NCI-H2107 treated with DMSO at 0.1 percent for 48 hours (cell line): ENCODE results near the gene XRN2.

ENCODE experiments used
- DNase-seq: peaks from one replicate; lab custom pipeline; 2025; ENCODE audit not compliant: unreplicated experiment; lab: John Stamatoyannopoulos, UW

Gene XRN2

GRCh38 chr20:21303061-21303871 lies at the start of gene XRN2:
Gene XRN2, plus strand, starts transcription at chr20:21303331. Its CDS starts 68 bp downstream, at chr20:21303399.
- peak; percentile 42 for DNase-seq

GRCh38 chr20:21257192-21257591 lies 45.9 kb upstream of the XRN2 start:
- DNase-seq: no peak

- DNase-seq: no peak
Measured at GRCh38 chr20:21258411-21258810, 44.7 kb upstream of the XRN2 start.

GRCh38 chr20:21259346-21259745 lies 43.8 kb upstream of the XRN2 start:
- DNase-seq: no peak

GRCh38 chr20:21262812-21263211 lies 40.3 kb upstream of the XRN2 start:
- no peak for DNase-seq

- peak; percentile 21 for DNase-seq
Measured at GRCh38 chr20:21265261-21266190, 37.6 kb upstream of the XRN2 start.

- DNase-seq: no peak
Measured at GRCh38 chr20:21266191-21266536, 37.0 kb upstream of the XRN2 start.

GRCh38 chr20:21269772-21270171 lies 33.4 kb upstream of the XRN2 start:
- DNase-seq: no peak

GRCh38 chr20:21270806-21271205 lies 32.3 kb upstream of the XRN2 start:
- no peak for DNase-seq

- no peak for DNase-seq
Measured at GRCh38 chr20:21272279-21272678, 30.9 kb upstream of the XRN2 start.

- DNase-seq: no peak
Measured at GRCh38 chr20:21272679-21273078, 30.5 kb upstream of the XRN2 start.

GRCh38 chr20:21273755-21274386 lies 29.3 kb upstream of the XRN2 start:
- DNase-seq: no peak

GRCh38 chr20:21278829-21279228 lies 24.3 kb upstream of the XRN2 start:
- no peak for DNase-seq

- no peak for DNase-seq
Measured at GRCh38 chr20:21279706-21280521, 23.2 kb upstream of the XRN2 start.

- no peak for DNase-seq
Measured at GRCh38 chr20:21280522-21281016, 22.6 kb upstream of the XRN2 start.

GRCh38 chr20:21286775-21287174 lies 16.4 kb upstream of the XRN2 start:
- no peak for DNase-seq

- no peak for DNase-seq
Measured at GRCh38 chr20:21288587-21289370, 14.4 kb upstream of the XRN2 start.

GRCh38 chr20:21289651-21290050 lies 13.5 kb upstream of the XRN2 start:
- DNase-seq: no peak

- DNase-seq: no peak
Measured at GRCh38 chr20:21291026-21291425, 12.1 kb upstream of the XRN2 start.

GRCh38 chr20:21294755-21295154 lies 8.4 kb upstream of the XRN2 start:
- no peak for DNase-seq
